HG02884 (cell line): ENCODE results near the gene TAP1.

ENCODE experiments used
- ATAC-seq: cut with Tn5 transposase; IDR thresholded peaks from one replicate; pipeline ENCODE4 v1.9.1; 2021; ENCODE audit warnings: mild to moderate bottlenecking, moderate library complexity; ENCODE audit not compliant: unreplicated experiment

Gene TAP1

GRCh38 chr6:32842021-32842650 is 11.4 kb downstream of the TAP1 start:
- ATAC-seq = no peak

GRCh38 chr6:32840604-32841246 is 12.8 kb downstream of the TAP1 start:
- ATAC-seq = no peak

GRCh38 chr6:32839356-32839755 is 14.1 kb downstream of the TAP1 start:
- ATAC-seq = no peak

GRCh38 chr6:32838114-32838958 is 15.2 kb downstream of the TAP1 start, which contains the start of gene TAP2:
Gene TAP2, minus strand, starts transcription at chr6:32838739. Its CDS starts 506 bp downstream, at chr6:32838233.
- peak; percentile 56 for ATAC-seq

GRCh38 chr6:32837651-32838113 is 15.8 kb downstream of the TAP1 start:
- ATAC-seq = no peak

- ATAC-seq = no peak
These were observed 16.6 kb downstream of the TAP1 start for GRCh38 chr6:32836873-32837272.

- no peak for ATAC-seq
These were observed 18.2 kb downstream of the TAP1 start for GRCh38 chr6:32835167-32835893.

- no peak for ATAC-seq
These were observed 19.8 kb downstream of the TAP1 start for GRCh38 chr6:32833664-32834063.

- ATAC-seq = no peak
These were observed 21.0 kb downstream of the TAP1 start for GRCh38 chr6:32832535-32832934.

- no peak for ATAC-seq
These were observed 22.6 kb downstream of the TAP1 start for GRCh38 chr6:32830936-32831335.

GRCh38 chr6:32830017-32830416 is 23.5 kb downstream of the TAP1 start:
- ATAC-seq = no peak

- no peak for ATAC-seq
These were observed 24.0 kb downstream of the TAP1 start for GRCh38 chr6:32829495-32829894.

- ATAC-seq = no peak
These were observed 26.5 kb downstream of the TAP1 start for GRCh38 chr6:32827025-32827424.

GRCh38 chr6:32825966-32826365 is 27.5 kb downstream of the TAP1 start:
- no peak for ATAC-seq

GRCh38 chr6:32819729-32820128 is 33.8 kb downstream of the TAP1 start:
- ATAC-seq = no peak

- no peak for ATAC-seq
These were observed 34.6 kb downstream of the TAP1 start for GRCh38 chr6:32818867-32819266.

GRCh38 chr6:32816746-32817204 is 36.7 kb downstream of the TAP1 start, which contains the start of gene HLA-DOB:
Gene HLA-DOB, minus strand, starts transcription at chr6:32817002. Its CDS starts 51 bp downstream, at chr6:32816951.
- ATAC-seq = no peak

- no peak for ATAC-seq
These were observed 37.5 kb downstream of the TAP1 start for GRCh38 chr6:32815996-32816395.

- no peak for ATAC-seq
These were observed 38.4 kb downstream of the TAP1 start for GRCh38 chr6:32815115-32815514.

- no peak for ATAC-seq
These were observed 39.4 kb downstream of the TAP1 start for GRCh38 chr6:32814145-32814544.

GRCh38 chr6:32809171-32809570 is 44.3 kb downstream of the TAP1 start:
- ATAC-seq = no peak
